SU-DHL-6 (cell line): ENCODE measurements around the gene PLXDC1.

Experiments
- H2AFZ ChIP-seq: fragments of 200-600 bp; sonication (generic); 2 replicates; pipeline ENCODE4 v1.6.1; 2014; ENCODE audit warnings: low read depth, mild to moderate bottlenecking, moderate library complexity, mixed read lengths, antibody characterized with exemption, low read length; ENCODE audit not compliant: severe bottlenecking
- H3F3A ChIP-seq: fragments of 200-600 bp; shearing (Covaris generic); 2 replicates; pipeline ENCODE4 v1.6.0; 2016; ENCODE audit warnings: antibody characterized with exemption, mild to moderate bottlenecking; ENCODE audit not compliant: insufficient read depth
- H3K27ac ChIP-seq: fragments of 200-600 bp; sonication (generic); 2 replicates; pipeline ENCODE4 v1.5.1; 2016; ENCODE audit warnings: low read depth, mild to moderate bottlenecking, low read length, moderate library complexity, mixed read lengths
- H3K27me3 ChIP-seq: fragments of 200-600 bp; sonication (generic), shearing (Covaris generic); 2 replicates; pipeline ENCODE4 v1.6.0; 2014; ENCODE audit warnings: mild to moderate bottlenecking, low read length
- H3K36me3 ChIP-seq: fragments of 200-600 bp; sonication (generic); 2 replicates; pipeline ENCODE4 v1.6.1; 2014; ENCODE audit warnings: mild to moderate bottlenecking, low read length, mixed read lengths
- H3K4me2 ChIP-seq: fragments of 300-600, 200-600 bp; shearing (Covaris generic), sonication (generic); 2 replicates; pipeline ENCODE4 v1.6.0; 2014; ENCODE audit warnings: low read length, low read depth, mild to moderate bottlenecking; ENCODE audit not compliant: poor library complexity, severe bottlenecking
- H3K4me3 ChIP-seq: fragments of 200-600 bp; sonication (generic); 2 replicates; pipeline ENCODE4 v1.5.1; 2014; ENCODE audit warnings: antibody characterized with exemption, low read length, mild to moderate bottlenecking, mixed read lengths; ENCODE audit not compliant: insufficient read depth, poor library complexity, severe bottlenecking
- H3K79me2 ChIP-seq: fragments of 200-600 bp; sonication (generic); 2 replicates; pipeline ENCODE4 v1.6.1; 2014; ENCODE audit warnings: mild to moderate bottlenecking, low read length, moderate library complexity; ENCODE audit not compliant: insufficient read depth
- H3K9ac ChIP-seq: fragments of 200-600 bp; sonication (generic); 2 replicates; pipeline ENCODE4 v1.7.0; 2014; ENCODE audit warnings: mild to moderate bottlenecking, low read length
- H3K9me2 ChIP-seq: fragments of 200-600 bp; sonication (generic); replicated peaks from 2 replicates; pipeline ENCODE4 v1.6.1; 2014; ENCODE audit warnings: low read length; ENCODE audit not compliant: insufficient read depth
- H3K9me3 ChIP-seq: fragments of 200-600 bp; sonication (generic); 2 replicates; pipeline ENCODE4 v1.6.1; 2014; ENCODE audit warnings: low read length, mixed read lengths; ENCODE audit not compliant: insufficient read depth
- H4K20me1 ChIP-seq: fragments of 200-600 bp; sonication (generic); 2 replicates; pipeline ENCODE4 v1.6.1; 2014; ENCODE audit warnings: low read depth, mild to moderate bottlenecking, antibody characterized with exemption, low read length, moderate library complexity, mixed read lengths
- CTCF ChIP-seq: fragments of 200-600 bp; sonication (generic); IDR thresholded peaks from one replicate; pipeline ENCODE4 v1.5.1; 2017; ENCODE audit warnings: antibody characterized with exemption, mild to moderate bottlenecking, low read length, moderate library complexity; ENCODE audit not compliant: insufficient read depth, poor library complexity, severe bottlenecking
- EZH2phosphoT487 ChIP-seq: fragments of 200-600 bp; sonication (generic), shearing (Covaris generic); conservative IDR thresholded peaks from 2 replicates; pipeline ENCODE4 v1.6.1; 2018; ENCODE audit warnings: mild to moderate bottlenecking, antibody characterized with exemption, low read length, moderate library complexity, mixed read lengths

PLXDC1 gene

DNA sequence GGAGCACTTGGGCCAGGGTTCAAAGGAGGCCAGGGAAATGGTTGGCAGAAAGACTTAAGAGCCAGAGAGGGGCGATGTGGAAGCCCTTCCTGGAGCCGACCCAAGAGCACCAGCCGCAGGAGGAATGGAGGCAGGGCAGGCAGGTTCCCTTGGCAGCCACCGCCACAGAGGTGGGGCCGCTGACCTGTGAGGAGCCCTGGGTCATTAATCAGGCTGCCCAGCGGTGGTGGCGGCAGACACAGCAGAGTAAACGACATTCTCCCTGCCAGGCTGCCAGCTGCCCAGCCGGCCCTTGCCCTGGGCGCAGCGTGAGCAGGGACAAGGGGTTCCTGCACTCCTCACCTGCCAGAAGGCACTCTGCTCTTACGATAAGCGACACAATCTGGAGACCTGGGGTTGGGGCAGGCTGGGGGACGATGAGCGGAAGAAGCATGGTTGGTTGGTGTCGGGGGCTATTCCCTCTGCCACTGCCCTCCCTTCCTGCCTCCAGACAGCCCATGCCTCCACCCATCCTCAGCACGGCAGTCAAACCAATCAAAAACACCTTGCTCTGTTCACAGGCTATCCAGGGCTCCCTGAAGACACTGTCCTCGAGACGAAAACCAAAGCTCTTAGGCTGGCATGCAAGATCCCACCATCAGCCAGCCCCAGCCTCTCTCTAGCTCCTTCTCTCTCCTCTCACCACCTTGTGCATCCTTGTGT is 40.9 kb downstream of the PLXDC1 start:
- Histone ChIP-seq H3K9ac (no peak overlapping the region), H3K27me3 (no peaks in the 10 kb centered on the region), H3F3A (no peaks in the 10 kb centered on the region), H3K9me2 (no peaks in the 10 kb centered on the region), H3K4me2 (no peak overlapping the region), H3K9me3 (no peaks in the 10 kb centered on the region), H3K36me3 (no peaks in the 10 kb centered on the region), H3K79me2 (no peaks in the 10 kb centered on the region), H2AFZ (no peak overlapping the region), H3K27ac (no peak overlapping the region), H4K20me1 (no peaks in the 10 kb centered on the region), H3K4me3 (no peak overlapping the region)
- TF ChIP-seq EZH2phosphoT487 = no peak
- TF ChIP-seq CTCF = no peak

GRCh38 chr17:39108461-39109375 is 42.7 kb downstream of the PLXDC1 start:
- H3K36me3 ChIP-seq = no peaks in the 10 kb centered on the region
- H4K20me1 ChIP-seq = no peaks in the 10 kb centered on the region
- no peaks in the 10 kb centered on the region for H3K27me3 ChIP-seq
- H3F3A ChIP-seq = no peaks in the 10 kb centered on the region
- no peak overlapping the region for H3K9ac ChIP-seq
- H3K79me2 ChIP-seq = no peaks in the 10 kb centered on the region
- H3K4me3 ChIP-seq = no peak overlapping the region
- no peak overlapping the region for H2AFZ ChIP-seq
- no peaks in the 10 kb centered on the region for H3K9me3 ChIP-seq
- H3K27ac ChIP-seq = no peak overlapping the region
- TF ChIP-seq EZH2phosphoT487 (no peak), CTCF (no peak)
- H3K9me2 ChIP-seq = no peaks in the 10 kb centered on the region
- H3K4me2 ChIP-seq = no peak overlapping the region

GRCh38 chr17:39107973-39108372 is 43.5 kb downstream of the PLXDC1 start:
- H3K4me3 ChIP-seq = no peak overlapping the region
- no peak overlapping the region for H2AFZ ChIP-seq

More at GRCh38 chr17:39107973-39108372, 43.5 kb downstream of the PLXDC1 start:
- Histone ChIP-seq H3K27ac (no peak overlapping the region), H3K9me3 (no peaks in the 10 kb centered on the region), H3K79me2 (no peaks in the 10 kb centered on the region), H4K20me1 (no peaks in the 10 kb centered on the region), H3K27me3 (no peaks in the 10 kb centered on the region), H3K9ac (no peak overlapping the region), H3K9me2 (no peaks in the 10 kb centered on the region), H3F3A (no peaks in the 10 kb centered on the region), H3K4me2 (no peak overlapping the region), H3K36me3 (no peaks in the 10 kb centered on the region)
- TF ChIP-seq CTCF = peak; percentile 19
- TF ChIP-seq EZH2phosphoT487 = no peak
